GM04504 (cell line): ENCODE measurements around the gene PPP1R14C.

Experiments
- DNase-seq: peaks from one replicate; pipeline ENCODE4 v3.0.0-alpha.2; 2012; ENCODE audit warnings: low read depth

The PPP1R14C gene

DNA sequence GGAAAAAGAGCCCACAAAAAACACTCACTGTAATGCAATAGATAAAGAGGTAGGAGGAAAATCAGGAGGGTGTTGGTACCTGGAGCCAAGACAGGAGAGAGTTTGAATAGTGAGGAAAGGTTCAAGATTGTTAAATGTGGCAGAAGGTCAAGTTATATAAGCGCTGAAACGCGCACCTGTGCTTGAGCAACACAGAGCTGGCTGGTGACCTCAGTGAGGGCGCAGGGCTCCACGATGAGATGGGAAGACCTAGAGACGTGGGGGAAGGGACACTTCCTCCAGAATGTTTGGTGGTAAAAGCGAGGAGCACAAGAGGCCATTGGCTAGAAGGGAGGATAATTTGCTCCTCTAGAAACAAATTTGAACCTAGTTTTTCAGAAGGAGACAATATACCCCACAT, 4.2 kb upstream of the PPP1R14C start:
- no peak for DNase-seq

DNA sequence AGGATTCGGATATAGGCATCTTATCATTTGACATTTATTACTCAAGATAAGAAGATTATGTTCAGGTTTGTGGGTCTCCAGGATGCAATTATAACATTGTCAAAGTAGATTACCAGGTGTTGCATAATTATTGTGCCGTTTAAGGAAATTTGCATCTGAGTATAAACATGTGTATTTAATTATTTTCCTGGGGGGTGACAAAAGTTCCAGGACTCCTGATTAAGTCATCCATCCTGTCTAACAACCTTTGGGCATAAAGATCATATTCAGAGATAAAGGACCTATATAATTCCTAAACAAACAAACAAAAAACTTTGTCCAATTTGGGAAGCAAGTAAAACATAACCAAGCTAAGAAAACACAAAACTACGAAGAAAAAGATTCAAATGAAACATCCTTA, 3.3 kb upstream of the PPP1R14C start:
- no peak for DNase-seq

DNA sequence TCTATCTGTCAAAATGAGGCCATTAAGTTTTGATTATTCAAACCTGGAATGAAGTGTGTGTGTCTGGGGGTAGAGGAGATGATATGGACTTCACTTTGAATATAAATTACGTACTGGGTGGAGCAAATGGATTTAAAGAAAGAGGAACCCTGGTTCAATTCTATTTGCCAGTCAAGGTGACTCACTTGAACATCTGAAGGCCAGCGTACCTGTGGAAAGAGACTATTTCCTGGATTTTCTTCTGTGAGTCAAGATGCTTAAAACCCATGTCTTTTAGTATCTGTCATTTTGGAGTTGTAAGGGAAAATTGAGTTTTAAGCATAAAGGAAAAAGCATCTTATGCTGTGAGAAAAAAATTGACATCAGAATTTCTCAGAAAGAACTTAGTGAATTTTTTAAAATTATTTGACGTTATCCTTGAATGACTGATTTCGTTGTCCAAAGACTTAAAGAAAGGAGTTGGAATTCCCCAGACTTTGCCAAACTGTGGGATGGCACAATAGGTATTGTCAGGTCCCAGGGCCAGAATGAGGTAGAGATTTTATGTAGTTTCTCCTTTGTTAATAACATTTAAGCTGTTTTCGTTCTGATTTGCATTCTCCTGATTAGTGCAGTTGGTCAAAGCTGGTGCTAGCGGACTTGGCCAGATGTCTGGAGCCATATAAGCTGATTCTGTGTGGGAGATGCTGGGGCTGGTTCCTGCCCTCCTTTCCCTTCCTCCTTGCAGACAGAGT, 2.4 kb upstream of the PPP1R14C start:
- no peak for DNase-seq

DNA sequence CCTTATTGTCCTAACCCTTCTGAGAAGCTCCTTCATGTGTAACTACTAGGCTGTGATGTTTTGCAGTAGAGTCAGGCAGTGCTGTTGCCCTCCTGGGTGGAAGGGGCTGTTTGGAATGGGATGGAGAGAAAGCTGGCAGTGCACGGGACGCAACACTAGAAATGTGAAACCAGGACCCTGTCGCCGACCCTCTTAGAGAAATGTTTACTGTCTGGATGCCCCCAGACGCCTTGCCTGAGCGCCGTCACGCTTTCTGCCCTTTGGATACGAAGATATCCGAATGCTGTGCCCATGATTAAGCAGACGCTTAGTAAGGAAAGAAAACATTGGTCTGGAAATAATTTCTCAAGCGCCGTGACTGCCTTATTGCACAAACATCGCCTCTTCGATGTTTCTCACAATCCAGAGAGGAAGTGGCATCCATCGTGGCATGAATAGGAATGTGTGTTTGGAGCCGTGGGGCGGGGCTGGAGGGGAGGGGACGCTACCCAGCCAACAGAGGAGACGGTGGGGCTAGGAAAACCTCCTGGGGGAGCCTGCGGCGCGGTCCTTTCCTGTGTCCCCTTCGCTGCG, 661 bp upstream of the PPP1R14C start:
- DNase-seq = no peak

DNA sequence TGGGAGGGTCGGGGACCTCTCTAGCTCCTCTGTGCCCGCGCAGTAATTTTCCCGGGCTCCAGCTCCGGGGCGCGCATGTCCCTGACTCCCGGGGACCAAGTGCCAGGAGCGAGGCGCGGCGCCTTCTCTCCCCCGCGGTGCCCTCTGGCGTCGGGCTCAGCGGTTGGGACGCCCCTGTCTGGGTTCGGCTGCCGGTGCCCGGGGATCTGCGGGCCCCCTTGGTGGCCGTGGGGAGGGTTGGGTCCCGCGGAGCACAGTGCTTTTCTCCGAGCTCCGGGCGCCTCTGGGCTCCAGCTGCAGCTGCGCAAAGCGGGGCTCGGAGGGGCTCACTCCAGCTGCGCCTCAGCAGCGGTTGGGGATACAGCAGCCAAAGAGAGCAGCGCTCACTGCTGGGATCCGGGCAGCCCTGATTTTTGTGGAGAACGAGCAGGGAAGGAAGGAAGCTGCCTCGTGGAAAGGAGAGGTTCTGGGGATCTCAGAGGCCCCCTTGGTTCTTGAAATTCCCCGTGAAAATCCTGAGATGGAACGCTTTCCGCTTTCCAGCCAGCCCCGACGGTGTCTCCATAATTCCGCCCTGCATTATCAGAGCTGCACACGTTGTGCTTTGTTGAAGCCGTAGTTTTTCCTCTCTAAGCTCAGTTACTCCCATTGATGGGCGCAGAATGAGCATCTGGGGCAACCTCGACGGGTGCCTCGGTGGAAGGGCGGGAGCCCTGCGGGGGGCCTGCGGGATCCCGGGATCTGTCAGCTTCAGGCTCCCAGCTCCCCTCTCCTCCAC, 861 bp downstream of the PPP1R14C start:
- no peak for DNase-seq

DNA sequence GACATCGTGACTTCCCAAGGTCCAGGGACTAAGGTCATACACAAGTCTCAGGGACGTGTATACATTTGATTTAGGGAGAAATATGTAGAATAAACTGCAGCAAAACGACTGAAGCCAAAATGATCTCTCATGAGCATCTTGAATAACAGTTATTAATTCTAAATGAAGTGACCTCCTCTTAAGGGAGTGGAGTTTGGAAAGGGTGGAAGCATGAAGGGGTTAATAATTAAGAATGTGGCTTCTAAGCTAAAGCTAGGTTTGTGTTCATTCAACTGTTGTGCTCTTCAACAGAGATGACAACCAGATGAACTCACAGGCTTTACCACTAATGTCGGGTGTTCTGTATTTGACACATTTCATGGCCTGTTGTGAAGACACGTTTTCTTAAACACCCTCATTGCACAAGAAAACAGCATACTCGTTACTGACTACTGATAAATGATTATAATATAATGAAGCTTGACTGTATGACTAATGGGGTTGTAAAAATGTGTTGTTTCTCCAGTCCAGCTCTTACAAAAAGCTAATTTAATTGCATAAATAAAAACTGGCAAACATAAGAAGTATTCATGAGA, 1.5 kb downstream of the PPP1R14C start:
- DNase-seq = no peak

DNA sequence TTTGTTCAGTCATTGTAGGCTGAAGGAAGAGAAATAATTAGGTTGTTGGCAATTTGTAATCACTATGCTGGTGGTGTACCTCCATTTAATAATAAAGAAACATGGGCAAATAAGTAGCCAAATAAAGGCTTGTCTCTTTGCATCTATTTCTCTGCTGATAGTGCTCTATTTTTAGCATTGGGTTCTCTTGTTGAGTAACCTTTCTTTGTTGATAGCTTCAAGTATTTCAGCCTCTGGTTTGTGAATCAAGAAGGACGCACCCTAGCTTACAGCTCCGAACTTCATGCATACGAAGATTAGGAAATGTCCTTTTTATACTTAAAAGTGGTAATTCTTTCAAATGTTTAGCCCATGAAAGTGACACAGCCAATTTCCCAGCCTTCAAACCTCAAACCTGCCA, 2.6 kb downstream of the PPP1R14C start:
- no peak for DNase-seq

DNA sequence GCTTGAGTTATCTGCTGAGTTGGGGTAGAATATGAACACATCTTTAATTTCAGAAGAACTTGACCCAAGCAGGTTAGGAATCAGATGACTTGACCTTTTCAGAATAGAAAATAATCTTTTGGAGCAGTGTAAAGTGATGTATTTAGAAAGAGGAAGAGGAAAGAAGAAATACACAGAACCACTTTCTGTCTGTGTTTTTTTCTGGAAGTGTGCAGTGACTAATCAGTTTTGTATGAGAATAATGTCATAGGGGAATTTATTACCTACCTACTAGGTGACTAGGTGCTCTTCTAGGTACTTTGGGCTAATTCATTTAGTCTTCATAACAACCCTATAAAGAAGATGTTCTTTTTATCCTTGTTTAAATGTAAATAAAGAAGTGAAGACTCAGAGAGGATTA, 3.0 kb downstream of the PPP1R14C start:
- no peak for DNase-seq

DNA sequence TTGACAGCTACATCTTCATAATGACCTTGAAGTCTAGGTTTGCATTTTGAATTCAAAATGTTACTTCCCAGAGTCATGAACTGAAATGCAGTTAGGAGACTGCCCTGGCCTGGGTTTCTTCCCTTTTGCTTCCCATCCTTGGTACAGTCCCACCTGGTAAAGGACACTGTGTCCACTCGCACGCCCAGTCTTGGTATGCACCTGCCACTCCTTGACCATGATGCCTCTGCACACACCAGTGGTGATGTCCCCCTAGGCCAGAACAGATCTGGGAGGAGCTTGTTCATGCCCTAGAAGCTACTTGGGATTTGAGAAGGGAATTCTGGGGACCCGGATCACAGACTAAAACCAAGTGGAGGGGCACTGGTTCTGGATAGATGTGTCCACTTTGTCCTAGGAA, 3.6 kb downstream of the PPP1R14C start:
- no peak for DNase-seq

DNA sequence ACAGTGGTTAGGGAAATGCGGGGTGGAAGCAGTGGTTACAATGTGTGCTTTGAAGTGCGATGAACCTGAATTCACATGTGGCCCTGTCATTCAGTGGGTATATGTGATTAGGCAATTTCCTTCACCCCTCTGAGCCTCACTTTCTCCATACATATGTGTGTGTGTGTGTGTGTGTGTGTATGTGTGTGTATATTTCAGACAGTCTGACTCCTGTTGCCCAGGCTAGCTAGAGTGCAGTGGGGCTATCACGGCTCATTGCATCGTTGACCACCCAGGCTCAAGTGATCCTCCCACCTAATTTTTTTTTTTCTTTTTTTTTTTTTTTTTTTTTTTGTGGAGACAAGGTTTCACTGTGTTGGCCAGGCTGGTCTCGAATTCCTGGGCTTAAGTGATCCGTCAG, 6.3 kb downstream of the PPP1R14C start:
- DNase-seq = no peak

DNA sequence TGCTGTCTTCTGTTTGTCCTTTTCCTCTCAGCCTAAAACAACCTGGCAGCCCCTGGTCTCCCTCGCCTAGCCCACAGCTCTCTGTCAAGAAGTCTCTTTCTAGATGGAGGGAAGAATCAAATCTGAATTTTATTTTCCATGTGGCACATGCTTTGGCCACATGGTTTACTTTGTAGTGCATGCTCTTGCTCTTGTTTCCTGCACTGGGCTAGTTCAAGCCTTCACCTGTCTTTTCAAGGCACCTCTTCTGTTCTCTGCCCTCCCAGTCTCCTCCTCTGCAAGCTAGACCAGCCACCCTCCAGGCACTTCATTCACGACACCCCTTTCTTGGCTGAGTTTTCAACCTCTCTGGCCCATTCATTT, 7.6 kb downstream of the PPP1R14C start:
- no peak for DNase-seq

DNA sequence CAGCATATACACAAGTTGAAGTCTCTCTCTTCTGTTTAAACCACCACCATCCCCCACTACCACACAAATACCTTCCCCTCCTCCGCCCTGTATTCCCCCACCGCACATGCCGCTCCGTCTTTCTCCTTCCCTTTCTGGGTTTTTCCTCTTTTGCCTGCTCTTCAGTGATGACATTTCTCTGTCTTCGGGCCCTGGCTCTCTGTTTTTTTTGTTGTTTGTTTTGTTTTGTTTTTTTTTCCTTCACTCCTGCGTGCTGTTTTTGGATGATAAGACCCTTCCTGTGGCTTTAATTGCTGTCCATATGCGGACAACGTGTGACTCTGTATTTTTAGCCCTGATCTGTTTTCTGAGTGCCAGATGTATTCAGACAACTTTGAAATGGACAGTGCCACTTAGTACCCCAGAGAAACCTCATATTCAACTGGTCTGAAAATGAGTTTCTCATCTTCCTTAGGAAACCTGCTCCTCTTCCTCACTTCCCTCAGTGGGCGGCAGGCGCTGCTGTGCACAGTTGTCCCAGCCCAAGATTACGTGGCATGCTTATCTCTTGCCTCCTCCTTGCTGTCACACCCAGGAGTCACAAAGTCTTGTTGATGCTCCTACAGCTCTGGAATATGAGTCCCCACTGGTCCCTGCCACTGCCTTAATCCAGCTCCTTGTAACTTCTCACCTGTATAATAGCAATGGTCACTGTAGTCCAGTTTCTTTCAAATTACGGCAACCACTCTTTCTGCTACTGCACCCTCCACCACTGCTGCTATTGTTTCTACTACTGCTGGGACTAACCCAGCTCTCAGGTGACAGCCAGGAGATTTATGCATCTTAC, 8.2 kb downstream of the PPP1R14C start:
- DNase-seq = no peak

DNA sequence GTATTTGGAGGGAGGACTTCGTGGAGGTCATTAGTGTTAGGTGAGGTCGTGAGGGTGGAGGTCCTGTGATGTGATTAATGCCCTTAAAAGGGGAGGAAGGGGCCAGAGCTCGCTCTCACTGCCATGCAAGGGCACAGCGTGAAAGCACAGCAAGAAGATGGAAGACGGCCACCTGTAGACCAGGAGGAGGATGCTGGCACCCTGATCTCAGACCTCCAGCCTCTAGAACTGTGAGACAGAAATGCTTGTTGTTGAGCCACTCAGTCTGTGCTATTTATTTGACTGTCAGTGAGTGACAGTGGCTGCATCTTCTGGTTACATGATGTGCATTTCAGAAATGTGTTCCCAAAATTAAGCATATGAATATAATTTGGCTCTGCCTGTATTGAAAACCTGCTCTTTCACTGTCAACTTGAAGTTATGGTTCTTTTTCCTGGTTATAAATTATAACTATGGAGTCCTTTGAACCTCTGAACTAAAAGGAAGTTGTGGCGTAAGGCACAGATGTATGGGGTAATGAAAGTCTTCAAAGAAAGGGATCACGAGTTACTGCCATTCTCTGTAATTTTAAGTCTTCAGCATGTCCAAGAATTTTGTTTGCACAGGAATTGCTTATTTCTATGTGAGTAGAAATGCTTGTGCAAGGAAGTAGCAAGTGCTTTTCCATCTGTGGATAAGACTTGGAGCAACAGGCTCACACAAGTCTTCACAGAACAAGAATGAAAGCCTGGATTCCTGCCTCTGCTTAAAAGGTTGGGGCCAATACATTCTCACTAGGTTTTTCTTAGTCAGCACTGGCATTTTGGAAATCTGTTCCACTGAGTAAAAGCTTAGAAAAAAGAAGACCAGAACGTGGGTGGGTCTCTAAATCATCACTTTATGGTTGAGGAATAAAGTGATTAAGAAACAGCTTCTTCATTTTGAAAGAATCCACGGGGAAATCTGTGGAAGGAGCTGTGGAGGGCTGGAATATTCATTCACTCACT, 10.3 kb downstream of the PPP1R14C start:
- no peak for DNase-seq

DNA sequence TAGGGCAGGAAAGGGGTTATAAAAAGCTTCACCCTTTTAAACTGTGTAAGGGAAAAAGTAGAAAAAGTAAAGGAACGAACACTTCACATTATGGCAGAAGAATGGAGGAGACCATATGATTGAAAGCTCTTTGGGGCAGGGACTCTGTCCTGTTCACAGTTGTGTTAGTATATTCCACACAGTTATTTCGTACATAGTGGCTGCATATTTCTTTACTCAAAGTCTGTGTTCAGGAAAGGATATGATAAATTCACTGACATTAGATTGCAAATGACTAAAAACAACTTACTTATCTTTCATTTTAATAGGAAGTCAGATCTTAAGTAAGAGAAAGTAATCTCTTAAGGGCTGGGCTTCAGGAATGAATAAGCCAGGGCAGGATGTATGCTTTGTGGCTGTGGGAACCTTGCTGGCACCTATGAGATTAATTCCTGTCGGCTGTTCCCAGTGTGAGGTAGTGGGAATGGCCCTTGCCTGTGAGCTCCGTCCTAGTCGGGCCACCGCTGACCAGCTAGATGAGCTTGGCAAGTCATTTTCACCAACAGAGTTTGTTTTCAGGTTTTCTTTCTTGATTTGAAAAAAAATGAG, 11.2 kb downstream of the PPP1R14C start:
- no peak for DNase-seq

DNA sequence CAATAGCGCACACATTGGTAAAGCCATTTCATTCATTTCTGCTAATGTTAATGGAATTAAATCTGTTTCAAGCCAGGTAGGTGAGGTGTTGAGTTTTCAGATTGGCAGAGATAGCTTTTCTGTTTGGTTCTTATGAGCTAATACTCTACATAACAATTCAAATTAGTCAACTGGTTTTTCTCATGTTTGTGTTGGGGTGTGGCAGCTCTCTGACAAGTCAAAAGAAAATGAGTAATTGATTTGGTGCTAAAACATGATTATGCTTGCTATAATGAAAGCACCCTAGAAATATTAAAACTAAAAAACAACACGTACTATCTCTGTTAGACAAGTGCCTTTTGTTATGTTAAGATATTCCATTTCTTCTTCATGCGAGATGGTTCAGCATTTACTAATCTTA, 13.6 kb downstream of the PPP1R14C start:
- no peak for DNase-seq

DNA sequence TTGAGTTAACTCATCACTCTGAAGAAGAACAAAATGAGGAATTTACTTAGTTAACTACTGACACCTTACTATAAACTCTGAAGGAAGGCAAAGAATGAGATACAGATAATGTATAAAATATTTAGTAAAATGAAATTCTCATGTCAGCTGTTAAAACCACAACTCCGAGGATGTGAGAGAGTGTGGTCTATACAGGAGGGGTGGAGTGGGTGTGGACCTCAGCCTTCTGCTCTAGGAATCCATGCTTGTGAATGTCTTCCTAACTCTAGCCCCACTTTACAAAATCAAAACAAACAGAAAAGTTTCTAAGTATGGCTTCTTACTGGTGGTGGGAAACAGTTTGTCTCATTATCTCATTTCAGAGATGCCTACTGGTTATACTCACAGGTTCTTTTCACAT, 14.2 kb downstream of the PPP1R14C start:
- no peak for DNase-seq

DNA sequence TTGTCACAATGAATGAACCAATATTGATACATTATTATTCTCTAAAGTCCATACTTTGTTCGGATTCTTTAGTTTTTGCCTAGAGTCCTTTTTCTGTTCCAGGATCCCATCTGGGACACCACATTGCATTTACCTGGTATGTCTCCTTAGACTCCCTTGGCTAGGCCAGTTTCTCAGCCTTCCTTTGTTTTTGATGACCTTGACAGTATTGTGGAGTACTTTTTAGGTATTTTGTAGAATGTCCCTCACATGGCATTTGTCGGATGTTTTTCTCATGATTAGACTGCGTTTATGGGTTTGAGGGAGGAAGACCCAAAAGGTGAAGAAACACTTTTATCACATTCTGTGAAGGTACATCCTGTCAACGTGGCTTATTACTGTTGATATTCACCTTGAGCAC, 16.9 kb downstream of the PPP1R14C start:
- DNase-seq = no peak

DNA sequence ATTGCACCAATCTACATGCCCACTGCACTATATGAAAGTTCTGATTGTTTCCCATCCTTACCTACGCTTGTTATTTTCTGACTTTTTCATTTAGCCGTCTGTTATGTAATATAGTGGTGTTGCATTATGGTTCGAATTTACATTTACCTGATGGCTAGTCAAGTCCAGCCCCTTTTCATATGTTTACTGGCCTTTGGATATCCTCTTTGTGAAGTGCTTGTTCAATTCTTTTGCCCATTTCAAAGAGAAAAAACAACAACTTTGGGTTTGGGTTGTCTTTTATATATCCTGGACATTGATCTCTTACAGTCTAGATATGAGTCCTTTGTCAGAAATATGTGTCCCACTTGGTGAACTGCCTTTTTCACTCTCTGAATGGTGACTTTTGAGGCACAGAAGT, 21.1 kb downstream of the PPP1R14C start:
- no peak for DNase-seq

DNA sequence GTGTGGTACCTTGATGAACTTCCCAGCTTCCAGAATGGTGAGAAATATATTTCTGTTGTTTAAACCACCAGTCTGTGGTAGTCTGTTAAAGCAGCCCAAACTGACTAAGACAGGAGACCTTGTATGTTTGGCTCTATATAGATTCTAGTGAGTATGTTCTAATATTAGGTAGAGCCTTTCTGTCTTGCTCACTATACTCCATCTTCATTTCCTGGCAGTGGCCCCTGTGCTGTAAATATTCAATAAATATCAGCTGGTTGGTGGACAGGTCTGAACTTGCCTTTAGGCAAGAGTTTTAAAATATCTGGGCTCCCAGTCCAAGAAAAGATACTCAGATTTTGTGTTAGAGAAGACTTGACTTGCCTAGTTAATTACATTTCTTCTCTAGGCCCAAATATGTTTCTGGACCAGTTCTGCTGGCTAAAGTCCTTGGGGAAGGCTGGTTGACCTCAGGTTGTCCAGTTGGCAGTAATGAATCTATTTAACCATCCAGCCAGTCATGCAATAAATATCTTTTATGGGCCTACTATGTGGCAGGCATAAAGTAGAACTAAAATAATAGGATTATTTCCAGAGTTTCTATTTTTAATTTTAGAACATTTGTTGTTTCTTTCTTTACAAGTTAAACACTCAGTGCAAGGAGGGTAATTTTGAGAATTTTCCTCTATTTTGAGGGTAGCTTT, 22.3 kb downstream of the PPP1R14C start:
- no peak for DNase-seq

DNA sequence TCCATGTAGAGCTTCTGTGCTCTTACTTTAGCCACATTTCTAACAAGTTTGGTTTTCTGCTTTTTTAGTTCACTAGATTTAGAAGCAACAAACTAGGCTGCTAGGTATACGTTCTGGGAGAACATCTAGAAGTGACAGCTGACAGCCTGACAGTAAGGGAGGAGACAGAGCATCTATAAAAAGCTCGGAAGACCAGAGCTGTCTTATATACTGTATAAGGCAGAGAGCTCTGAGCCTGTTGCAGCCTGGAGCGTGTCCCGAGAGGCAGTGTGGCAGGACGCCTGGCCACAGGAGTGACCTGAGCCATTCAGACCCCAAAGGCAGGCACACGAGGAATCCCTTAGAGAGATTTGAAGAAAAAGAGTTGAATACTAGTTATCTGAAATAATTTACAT, 24.6 kb downstream of the PPP1R14C start:
- no peak for DNase-seq
